PC-3 (cell line): Measurements from ENCODE around the gene ENAH. TPM values are rescaled to one million over a fixed set of nuclear protein-coding genes. Genes with fewer than 3 reads are reported as not detected.

Source experiments
- ATAC-seq: fragments of 200-7000 bp; cut with Tn5 transposase; 2 replicates; pipeline ENCODE4 v1.9.1; 2020; ENCODE audit warnings: mild to moderate bottlenecking, moderate library complexity
- BruUV-seq: library from RNA; stranded (reverse); fragments of 400-500 nt; replicated peaks from 2 replicates; lab custom pipeline; 2021; lab: Mats Ljungman, UMichigan
- CTCF ChIA-PET: fragments of 300-600 bp; sonication (Branson Sonifier 250); formaldehyde crosslinking; loops from one replicate; lab custom pipeline; 2022; ENCODE audit warnings: antibody characterized with exemption; lab: Charles Lee
- POLR2A ChIA-PET: fragments of 300-600 bp; sonication (Branson Sonifier 250); formaldehyde crosslinking; loops from one replicate; lab custom pipeline; 2022; ENCODE audit warnings: antibody characterized with exemption; ENCODE audit not compliant: unreplicated experiment; lab: Charles Lee
- DNase-seq: peaks from one replicate; pipeline ENCODE4 v3.0.0-alpha.2; 2015
- H2AFZ ChIP-seq: fragments of 300-600 bp; sonication (generic); 2 replicates; pipeline ENCODE4 v1.6.0; 2016; ENCODE audit warnings: antibody characterized with exemption, low read length
- H3F3A ChIP-seq: fragments of 300-600 bp; sonication (generic); one replicate; pipeline ENCODE4 v1.6.0; 2017; ENCODE audit warnings: antibody characterized with exemption, low read length, control low read depth, mild to moderate bottlenecking; ENCODE audit not compliant: unreplicated experiment
- H3K27ac ChIP-seq: fragments of 300-600 bp; sonication (generic); 2 replicates; pipeline ENCODE4 v1.5.1; 2016; ENCODE audit warnings: mild to moderate bottlenecking, low read length
- H3K27me3 ChIP-seq: fragments of 300-600 bp; sonication (generic); 2 replicates; pipeline ENCODE4 v1.6.1; 2016; ENCODE audit warnings: low read length, mixed read lengths
- H3K36me3 ChIP-seq: fragments of 300-600 bp; sonication (generic); 2 replicates; pipeline ENCODE4 v1.6.1; 2016; ENCODE audit warnings: low read depth, mixed run types, low read length, mixed read lengths
- H3K4me1 ChIP-seq: fragments of 300-600 bp; sonication (generic); 2 replicates; pipeline ENCODE4 v1.5.1; 2016; ENCODE audit warnings: low read length; ENCODE audit not compliant: insufficient read depth
- H3K4me2 ChIP-seq: fragments of 300-600 bp; sonication (generic); 2 replicates; pipeline ENCODE4 v1.6.0; 2016; ENCODE audit warnings: low read length
- H3K4me3 ChIP-seq: fragments of 300-600 bp; sonication (generic); 2 replicates; pipeline ENCODE4 v1.5.1; 2016; ENCODE audit warnings: mild to moderate bottlenecking, low read length, mixed read lengths
- H3K79me2 ChIP-seq: fragments of 300-600 bp; sonication (generic); 2 replicates; pipeline ENCODE4 v1.6.1; 2017; ENCODE audit warnings: low read length, mixed read lengths
- H3K9ac ChIP-seq: fragments of 300-600 bp; sonication (generic); 2 replicates; pipeline ENCODE4 v1.6.0; 2016; ENCODE audit warnings: mild to moderate bottlenecking, low read length
- H3K9me2 ChIP-seq: fragments of 300-600 bp; sonication (generic); replicated peaks from 2 replicates; pipeline ENCODE4 v1.6.1; 2016; ENCODE audit warnings: mixed run types, low read length, mixed read lengths
- H3K9me3 ChIP-seq: fragments of 300-600 bp; sonication (generic); 2 replicates; pipeline ENCODE4 v1.6.1; 2016; ENCODE audit warnings: low read length, mixed read lengths
- H4K20me1 ChIP-seq: fragments of 300-600 bp; sonication (generic); 2 replicates; pipeline ENCODE4 v1.6.1; 2016; ENCODE audit warnings: low read length, mixed read lengths
- EZH2 ChIP-seq: fragments of 300-600 bp; sonication (generic); IDR thresholded peaks from one replicate; pipeline ENCODE4 v1.6.1; 2017; ENCODE audit warnings: antibody characterized with exemption, mild to moderate bottlenecking, low read length; ENCODE audit not compliant: unreplicated experiment
- EZH2phosphoT487 ChIP-seq: fragments of 300-600 bp; sonication (generic); IDR thresholded peaks from 2 replicates; pipeline ENCODE4 v1.6.1; 2018; ENCODE audit warnings: mild to moderate bottlenecking, antibody characterized with exemption, low read length, borderline replicate concordance
- intact Hi-C: fragments of 100-400 bp; cut with micrococcal nuclease; formaldehyde crosslinking; loops from 2 replicates; pipeline ENCODE4 v1.9.0; 2023
- total RNA-seq: library from RNA; depleted of rRNA; stranded (reverse); fragments of >200 nt; gene quantifications from 2 replicates; pipeline ENCODE4 v1.2.3, GENCODE V29; 2014
- TF ChIP-seq, protein P1 (sequence below): fragments of 300-600 bp; sonication (generic); conservative IDR thresholded peaks from 2 replicates; pipeline ENCODE4 v1.5.1; 2017; ENCODE audit warnings: antibody characterized with exemption, low read depth, mild to moderate bottlenecking, low read length

ENAH gene
- total RNA-seq, 1 experiment from 2014 or later: 96.6 TPM

DNA sequence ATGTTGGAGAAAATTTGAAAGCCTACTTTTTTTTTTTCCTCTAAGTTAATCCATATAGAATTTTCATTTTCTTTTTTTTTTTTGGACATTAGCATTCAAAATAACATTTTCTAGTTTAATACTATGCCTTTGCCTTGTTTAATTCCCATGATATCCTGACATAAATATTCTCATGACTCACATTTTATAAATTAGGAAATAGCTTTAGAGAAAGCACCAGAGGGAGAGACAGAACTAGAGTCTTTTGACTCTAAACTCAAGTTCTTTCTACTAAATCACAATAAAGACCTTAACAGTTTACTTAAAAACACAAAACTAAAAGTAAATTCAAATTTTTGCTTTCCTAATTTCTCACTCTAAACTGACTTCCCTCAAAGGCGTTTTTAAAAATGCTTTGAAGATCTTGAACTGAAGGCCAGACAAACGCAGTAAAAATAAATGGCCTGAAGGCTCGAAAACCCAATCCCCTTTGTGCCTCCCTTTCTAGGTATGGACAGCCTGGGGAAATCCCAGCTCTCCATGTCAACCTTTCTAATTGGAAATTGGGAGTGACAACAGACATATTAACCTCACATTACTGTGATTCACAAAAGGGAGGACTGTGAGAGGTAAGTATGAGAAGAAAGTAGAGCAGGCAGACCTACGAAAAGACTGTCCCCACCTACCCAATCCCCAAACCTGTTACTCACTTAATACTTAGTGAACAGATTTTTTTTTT lies 104.6 kb downstream of the ENAH start:
- Histone ChIP-seq H3F3A (peaks cover 5% of the 10 kb centered on the region), H4K20me1 (no peaks in the 10 kb centered on the region), H3K9me3 (no peaks in the 10 kb centered on the region), H3K27ac (no peak overlapping the region), H3K9ac (no peak overlapping the region), H3K4me2 (no peak overlapping the region), H3K9me2 (no peaks in the 10 kb centered on the region), H3K4me3 (no peak overlapping the region), H2AFZ (no peak overlapping the region), H3K27me3 (no peaks in the 10 kb centered on the region), H3K36me3 (peaks cover 9% of the 10 kb centered on the region; the same call in 1 of the 2 replicates), H3K4me1 (no peaks in the 10 kb centered on the region), H3K79me2 (peaks cover 34% of the 10 kb centered on the region; the same call in 1 of the 2 replicates)
- BruUV-seq: no TSS peak
- ATAC-seq (no peak), DNase-seq (no peak)
- ChIA-PET POLR2A (interaction anchor here (0.6 kb wide), 1 partner anchor 66 kb away, joined by 4 read pairs; no protein-coding TSS in a partner anchor), CTCF (no interaction called here)
- intact Hi-C loops: no loop called here
- no peak for TF ChIP-seq EZH2phosphoT487
- no peak for TF ChIP-seq EZH2
- TF ChIP-seq, protein P1, sequence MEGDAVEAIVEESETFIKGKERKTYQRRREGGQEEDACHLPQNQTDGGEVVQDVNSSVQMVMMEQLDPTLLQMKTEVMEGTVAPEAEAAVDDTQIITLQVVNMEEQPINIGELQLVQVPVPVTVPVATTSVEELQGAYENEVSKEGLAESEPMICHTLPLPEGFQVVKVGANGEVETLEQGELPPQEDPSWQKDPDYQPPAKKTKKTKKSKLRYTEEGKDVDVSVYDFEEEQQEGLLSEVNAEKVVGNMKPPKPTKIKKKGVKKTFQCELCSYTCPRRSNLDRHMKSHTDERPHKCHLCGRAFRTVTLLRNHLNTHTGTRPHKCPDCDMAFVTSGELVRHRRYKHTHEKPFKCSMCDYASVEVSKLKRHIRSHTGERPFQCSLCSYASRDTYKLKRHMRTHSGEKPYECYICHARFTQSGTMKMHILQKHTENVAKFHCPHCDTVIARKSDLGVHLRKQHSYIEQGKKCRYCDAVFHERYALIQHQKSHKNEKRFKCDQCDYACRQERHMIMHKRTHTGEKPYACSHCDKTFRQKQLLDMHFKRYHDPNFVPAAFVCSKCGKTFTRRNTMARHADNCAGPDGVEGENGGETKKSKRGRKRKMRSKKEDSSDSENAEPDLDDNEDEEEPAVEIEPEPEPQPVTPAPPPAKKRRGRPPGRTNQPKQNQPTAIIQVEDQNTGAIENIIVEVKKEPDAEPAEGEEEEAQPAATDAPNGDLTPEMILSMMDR: no peak

DNA sequence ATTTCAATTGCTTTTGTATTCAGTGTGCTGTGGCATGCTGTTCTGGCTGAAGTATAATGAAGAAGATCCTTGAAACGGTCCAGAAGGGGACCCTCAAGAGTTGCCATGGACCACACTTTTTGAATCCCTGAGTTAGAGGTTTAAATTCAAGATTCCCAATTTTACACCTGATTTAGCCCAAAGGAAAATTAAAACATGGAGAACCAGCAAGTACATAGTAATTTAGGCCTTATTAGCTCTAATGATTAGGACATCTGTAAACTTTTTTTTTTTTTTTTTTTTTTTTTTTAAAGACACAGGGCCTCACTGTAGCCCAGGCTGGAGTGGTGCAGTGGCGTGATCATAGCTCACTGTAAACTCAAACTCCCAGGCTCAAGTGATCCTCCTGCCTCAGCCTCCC lies 107.3 kb downstream of the ENAH start:
- H4K20me1 ChIP-seq: no peaks in the 10 kb centered on the region
- intact Hi-C loops: no loop called here
- no peak overlapping the region for H2AFZ ChIP-seq
- peaks cover 42% of the 10 kb centered on the region for H3K79me2 ChIP-seq
- BruUV-seq: no TSS peak
- no peak for TF ChIP-seq EZH2
- no peak for TF ChIP-seq EZH2phosphoT487
- TF ChIP-seq, protein P1: no peak
- H3K9me3 ChIP-seq: no peaks in the 10 kb centered on the region
- ChIA-PET CTCF (no interaction called here), POLR2A (no interaction called here)
- ATAC-seq (no peak), DNase-seq (no peak)
- H3K9ac ChIP-seq: no peak overlapping the region
- no peaks in the 10 kb centered on the region for H3F3A ChIP-seq
- no peaks in the 10 kb centered on the region for H3K4me1 ChIP-seq
- H3K27ac ChIP-seq: no peak overlapping the region
- H3K9me2 ChIP-seq: no peaks in the 10 kb centered on the region
- no peak overlapping the region for H3K4me3 ChIP-seq
- 0 out of 2 replicates have a peak, but pooled peaks cover 2% of the 10 kb centered on the region for H3K36me3 ChIP-seq
- H3K27me3 ChIP-seq: no peaks in the 10 kb centered on the region
- H3K4me2 ChIP-seq: no peak overlapping the region

DNA sequence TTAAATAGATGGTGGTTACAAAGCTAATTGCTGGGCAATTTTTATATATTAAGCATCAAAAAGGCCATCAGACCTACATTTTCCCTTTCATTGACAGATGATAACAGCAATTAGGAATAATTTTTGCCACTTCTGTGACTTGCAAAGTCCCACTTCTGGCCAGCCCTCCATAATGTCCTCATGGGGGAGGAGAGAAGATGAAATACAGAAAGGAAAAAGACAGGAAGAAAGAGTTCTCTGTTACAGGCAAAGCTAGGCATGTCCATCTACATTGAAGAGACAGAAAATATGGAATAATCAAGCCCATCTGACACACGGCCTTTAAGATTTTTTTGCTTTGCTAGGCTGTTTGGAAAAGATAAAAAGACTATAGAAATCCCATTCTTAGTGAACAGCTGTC lies 108.0 kb downstream of the ENAH start:
- no peaks in the 10 kb centered on the region for H3F3A ChIP-seq
- CTCF ChIA-PET: no interaction called here
- peaks cover 45% of the 10 kb centered on the region for H3K79me2 ChIP-seq
- intact Hi-C loops: no loop called here
- H3K4me3 ChIP-seq: no peak overlapping the region
- 0 out of 2 replicates have a peak, but pooled peaks cover 2% of the 10 kb centered on the region for H3K36me3 ChIP-seq
- H4K20me1 ChIP-seq: no peaks in the 10 kb centered on the region
- H3K9me2 ChIP-seq: no peaks in the 10 kb centered on the region
- TF ChIP-seq, protein P1: no peak
- TF ChIP-seq EZH2 (no peak), EZH2phosphoT487 (no peak)
- no peak overlapping the region for H3K4me2 ChIP-seq
- no peak overlapping the region for H2AFZ ChIP-seq
- ATAC-seq: no peak
- no peak for DNase-seq
- H3K27ac ChIP-seq: no peak overlapping the region
- H3K4me1 ChIP-seq: no peaks in the 10 kb centered on the region
- no peak overlapping the region for H3K9ac ChIP-seq
- no peaks in the 10 kb centered on the region for H3K27me3 ChIP-seq
- no peaks in the 10 kb centered on the region for H3K9me3 ChIP-seq
- POLR2A ChIA-PET: no interaction called here
- BruUV-seq: no TSS peak
